GM21390 (cell line): ENCODE data around the gene LPP.

Experiments
- ATAC-seq: cut with Tn5 transposase; IDR thresholded peaks from one replicate; pipeline ENCODE4 v1.9.1; 2021; ENCODE audit not compliant: unreplicated experiment

The LPP gene

DNA sequence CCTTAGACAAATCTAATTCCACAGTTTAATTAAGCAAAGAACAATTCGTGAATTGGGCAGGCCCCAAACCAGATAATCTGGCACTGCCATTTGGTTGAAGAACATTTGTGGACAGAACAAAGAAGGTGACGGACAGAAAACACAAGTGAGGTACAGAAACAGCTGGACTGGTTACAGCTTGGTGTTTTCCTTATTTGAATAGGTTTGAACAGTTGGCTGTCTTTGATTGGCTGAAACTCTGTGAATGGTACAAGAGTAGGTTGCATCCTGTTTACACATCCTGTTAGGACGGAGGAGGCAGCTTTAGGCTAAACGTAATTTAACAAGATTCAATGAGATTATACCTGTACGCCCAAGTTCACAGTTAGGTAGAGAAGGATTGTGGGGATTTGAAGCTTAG is 114.4 kb downstream of the LPP start:
- ATAC-seq = no peak

GRCh38 chr3:188269040-188269439 is 115.1 kb downstream of the LPP start:
- no peak for ATAC-seq

DNA sequence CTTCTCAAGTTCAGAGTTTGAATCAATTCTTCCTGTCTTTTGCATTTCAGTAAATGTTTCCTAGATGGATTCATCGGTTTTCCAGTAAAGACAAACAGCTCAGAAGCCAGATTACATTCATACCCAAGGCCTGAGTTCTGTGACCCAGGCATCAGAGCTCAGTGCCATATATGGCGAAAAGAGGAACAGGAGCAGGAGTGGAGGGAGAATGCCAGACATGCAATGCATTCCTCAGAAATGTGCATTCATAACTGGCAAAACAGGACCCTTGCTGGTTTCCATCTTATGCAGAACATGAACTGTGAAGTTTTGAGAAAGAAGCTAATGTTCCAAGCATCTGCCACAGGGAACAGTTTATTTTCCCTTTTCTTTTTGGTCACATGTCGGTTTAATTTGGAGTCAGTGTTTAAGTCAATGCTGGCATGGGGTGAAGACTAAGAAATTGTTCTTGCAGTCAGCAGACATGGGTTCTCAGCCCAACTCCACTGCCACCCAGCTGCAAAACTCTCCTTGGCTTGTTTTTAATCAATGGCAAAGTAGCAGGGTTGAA is 116.5 kb downstream of the LPP start:
- no peak for ATAC-seq

DNA sequence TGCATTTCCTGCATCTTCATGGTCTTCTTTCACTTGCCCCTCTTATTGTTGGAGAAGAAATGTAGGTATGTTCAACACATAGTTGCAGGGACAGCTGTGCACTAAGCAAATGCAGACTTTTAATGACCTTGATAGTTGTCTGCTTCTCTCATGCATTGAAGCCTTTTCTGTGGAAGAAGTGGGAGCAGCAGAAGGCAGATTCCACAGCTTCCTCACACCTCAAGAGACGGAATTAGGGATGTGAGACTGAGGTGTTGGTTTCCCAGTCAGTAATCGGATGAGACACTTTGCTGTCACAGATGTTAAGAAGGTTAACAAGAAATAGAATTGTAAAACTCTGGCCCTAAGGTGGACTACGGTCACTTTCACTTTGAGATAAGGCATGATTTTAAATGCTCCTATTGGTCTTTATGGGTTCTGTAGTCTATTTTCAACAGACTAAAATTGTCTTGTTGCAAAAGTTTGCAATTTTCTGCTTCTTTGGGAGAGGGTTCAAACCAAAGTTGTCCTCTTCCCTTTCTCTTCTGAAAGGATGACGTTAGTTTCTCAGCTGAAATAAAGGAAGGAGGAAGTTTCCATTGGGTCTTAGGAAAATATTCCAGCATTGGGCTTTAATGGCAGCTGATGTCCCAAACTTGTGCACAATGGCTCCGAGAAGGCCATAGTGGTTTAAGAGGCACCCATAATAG is 117.4 kb downstream of the LPP start:
- ATAC-seq = no peak

DNA sequence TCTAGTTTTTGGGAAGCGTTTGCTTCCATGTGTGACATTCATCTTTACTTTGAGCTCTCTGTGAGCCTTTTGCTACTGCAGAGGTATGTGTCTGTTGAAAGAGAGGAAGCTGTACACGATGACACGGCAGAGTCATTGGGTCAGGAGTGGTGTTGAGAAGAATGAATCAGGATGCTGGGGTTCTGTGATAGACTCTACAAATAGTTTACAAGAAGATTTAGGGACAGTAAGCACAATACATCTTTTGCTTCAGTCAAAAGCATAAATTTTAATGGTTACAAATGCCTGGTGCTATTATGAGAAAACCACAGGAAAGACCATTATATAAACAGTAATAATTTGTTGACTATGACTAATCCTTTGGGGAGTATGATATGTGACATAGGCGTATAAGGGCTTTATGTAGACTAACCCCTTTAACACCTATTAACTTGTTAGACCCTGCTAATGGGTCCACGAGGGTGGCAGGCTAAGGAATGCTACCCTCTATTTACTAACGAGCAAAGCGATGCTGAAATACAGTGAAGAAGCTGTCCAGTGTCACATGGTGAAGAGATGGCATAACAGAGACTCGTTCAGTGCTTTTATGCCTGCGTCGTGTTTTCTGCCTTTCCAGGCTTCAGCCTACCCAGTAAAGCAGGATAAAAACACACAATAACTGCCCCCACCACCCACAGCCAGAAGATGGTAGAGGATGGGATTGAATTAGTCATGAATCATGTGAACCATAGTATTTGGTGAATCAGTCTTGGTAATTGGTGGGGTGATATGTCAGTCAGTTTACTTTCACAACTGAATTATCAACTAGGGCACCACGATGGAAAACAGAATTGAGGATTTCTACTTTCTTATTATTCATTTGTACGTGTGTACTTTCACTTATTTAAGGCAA is 118.8 kb downstream of the LPP start:
- no peak for ATAC-seq

- no peak for ATAC-seq
Observed at GRCh38 chr3:188274249-188274915, 120.4 kb downstream of the LPP start.

GRCh38 chr3:188276375-188276774 is 122.4 kb downstream of the LPP start:
- no peak for ATAC-seq

- ATAC-seq = no peak
Observed at GRCh38 chr3:188278717-188279324, 124.9 kb downstream of the LPP start.

DNA sequence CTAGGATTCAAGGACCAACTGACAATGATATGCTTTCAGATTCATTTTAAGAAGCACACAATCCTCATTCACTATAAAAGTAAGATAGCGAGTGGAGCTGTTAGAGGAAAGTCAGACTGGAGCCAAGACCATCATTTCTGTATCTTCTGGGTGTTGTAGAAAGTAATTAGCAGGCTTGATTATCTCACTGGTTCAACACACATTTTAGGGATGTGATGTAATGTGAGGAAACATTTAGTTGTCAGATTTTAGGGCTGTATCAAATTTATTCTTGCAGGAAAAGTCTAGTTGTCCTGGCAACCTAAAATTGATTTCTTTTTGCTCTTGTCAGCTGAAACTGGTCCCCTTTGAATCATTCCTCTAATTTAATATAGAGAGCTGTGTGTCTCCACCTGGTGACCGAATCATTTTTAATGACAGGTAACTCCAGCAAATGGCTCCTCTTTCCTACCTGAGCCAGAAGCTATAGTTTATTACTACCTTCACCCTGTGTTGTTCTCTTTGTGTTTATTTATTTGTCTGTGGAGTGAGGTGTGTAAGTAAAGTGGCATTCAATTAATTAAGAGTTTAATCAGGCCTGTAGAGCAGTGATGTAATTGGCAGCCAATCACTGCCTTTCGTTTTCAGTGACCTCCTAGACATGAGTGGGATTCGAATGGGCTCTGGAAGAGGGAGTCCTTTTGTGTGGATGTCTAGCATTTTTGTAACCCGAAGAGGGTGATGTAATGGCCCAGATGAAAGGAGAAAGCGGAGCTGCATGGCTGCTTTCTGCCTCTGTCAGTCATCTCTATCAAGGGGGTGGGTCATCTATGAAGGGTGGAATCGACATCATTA is 125.8 kb downstream of the LPP start:
- ATAC-seq = no peak

- ATAC-seq = no peak
Observed at GRCh38 chr3:188280627-188281026, 126.7 kb downstream of the LPP start.

DNA sequence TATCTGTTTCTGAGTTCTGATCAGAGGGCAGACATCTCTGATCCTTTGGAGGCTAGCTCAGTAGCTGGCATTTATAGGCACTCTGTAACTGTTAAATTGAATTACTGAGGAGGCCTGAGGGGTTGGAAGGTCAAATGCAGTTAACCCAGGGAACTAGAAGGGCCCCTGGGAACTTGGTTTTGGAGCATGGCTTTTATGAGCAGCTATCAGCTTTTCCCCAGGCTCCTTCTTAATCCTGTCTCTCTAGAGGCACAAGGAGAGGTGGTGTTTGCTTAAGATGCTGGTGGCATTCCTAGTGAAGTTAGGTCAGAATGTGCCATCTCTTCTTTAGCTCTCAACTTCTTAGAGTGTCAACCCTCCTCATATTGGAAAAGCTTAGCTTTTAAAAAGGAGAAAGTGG is 128.9 kb downstream of the LPP start:
- no peak for ATAC-seq

- no peak for ATAC-seq
Observed at GRCh38 chr3:188283347-188283746, 129.4 kb downstream of the LPP start.

- ATAC-seq = no peak
Observed at GRCh38 chr3:188284455-188285212, 130.7 kb downstream of the LPP start.

DNA sequence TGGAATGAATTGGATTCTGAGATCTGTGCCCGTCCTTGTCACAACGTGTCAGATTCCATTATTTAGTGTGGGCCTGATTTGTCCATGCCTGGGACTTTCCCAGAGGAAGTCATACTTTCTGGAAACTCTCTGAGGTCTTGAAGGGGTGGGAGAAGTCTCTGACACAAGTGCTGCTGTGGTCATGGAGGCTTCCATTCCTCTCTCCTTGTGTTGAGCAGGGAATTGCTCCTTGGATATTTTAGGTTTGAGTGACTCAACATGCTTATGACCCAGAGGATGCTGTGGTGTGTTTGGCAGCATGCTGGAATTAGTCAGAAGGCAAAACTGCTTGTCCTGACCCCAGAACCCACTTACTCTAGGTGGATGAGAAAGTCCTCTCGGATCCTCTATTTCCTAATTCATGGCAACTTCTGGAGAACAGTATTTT is 132.1 kb downstream of the LPP start:
- ATAC-seq = no peak

GRCh38 chr3:188287339-188287738 is 133.4 kb downstream of the LPP start:
- ATAC-seq = no peak

DNA sequence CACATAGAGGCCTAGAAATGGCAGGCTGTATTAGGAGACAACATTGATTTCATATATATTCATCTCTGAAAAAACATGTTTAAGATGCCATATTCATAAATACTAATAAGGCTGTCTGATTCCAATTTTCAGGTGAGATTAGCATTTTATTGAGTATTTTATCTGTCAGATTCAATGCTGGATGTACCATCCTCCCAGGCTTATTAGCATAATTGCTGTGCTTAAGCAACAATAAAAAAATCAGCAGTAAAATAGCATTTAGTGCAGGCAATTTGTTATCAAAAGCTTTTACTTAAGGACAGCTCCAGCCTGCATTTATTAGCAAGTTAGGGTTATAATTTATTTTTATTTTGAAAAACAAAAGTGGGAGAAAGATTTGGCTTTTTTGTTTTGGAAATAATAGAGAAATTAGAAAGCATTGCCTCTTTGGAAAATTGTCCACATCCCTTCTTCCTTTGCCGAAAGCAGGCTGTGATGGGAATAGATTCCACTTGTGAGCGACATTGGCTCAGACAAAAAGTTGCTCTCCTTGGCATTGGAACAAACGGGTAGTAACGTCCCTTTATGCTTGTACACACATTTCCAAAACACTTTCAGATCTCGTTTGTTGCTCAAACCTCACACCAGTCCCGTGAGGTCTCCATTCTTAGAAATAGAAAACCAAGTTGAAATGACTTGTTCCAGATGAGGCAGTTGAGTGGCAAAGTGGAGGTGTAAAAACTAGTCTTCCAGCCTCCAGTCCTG is 134.0 kb downstream of the LPP start:
- no peak for ATAC-seq

GRCh38 chr3:188292251-188292650 is 138.3 kb downstream of the LPP start:
- ATAC-seq = no peak

GRCh38 chr3:188292827-188293226 is 138.9 kb downstream of the LPP start:
- no peak for ATAC-seq

GRCh38 chr3:188294113-188294512 is 140.2 kb downstream of the LPP start:
- no peak for ATAC-seq
